ENCODE measurements around the gene EPB41.

The EPB41 gene

DNA sequence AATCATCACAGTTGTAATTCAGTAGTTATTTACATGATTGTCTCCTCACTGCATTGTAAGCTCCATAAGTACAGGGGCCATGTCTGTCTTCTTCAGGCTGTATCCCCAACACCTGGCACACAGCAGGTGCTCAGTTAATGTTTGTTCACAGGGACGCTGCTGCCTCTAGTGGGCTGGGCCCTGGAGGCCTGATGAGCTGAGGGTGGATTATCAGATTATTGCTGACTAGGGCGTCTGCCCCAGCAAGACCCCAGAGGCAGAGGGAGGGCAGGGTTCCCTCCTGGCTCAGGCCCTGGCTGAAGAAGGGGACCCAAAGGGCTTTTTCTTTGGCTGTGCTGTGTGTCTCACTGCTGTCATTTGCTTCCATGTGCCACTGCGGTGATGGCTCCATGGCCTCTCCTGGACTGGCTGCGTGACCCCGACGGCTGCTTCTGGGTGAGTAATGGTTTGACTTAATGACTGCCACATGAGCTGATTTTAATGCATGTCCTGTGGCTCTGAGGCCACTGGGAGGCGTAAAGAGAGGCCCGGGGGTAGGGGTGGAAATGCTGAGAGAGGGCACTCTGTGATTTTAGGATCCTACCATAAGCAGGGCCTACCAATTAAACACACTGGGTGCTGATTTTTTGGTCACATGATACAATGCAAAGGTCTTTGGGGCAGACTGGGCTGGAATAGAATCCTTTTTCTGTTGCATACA lies 20.8 kb upstream of the EPB41 start:
- H3K27me3 ChIP-seq (ENCODE audit: insufficient read depth, low read length, poor library complexity) = no peaks in the 10 kb centered on the region
- H2BK5ac ChIP-seq (ENCODE audit: low read length) = no peak overlapping the region
- no peaks in the 10 kb centered on the region for H3K79me2 ChIP-seq (ENCODE audit: control insufficient read depth, insufficient read depth, low read length)
- DNase-seq = peak; percentile 83
- H2BK120ac ChIP-seq (ENCODE audit: low read depth, low read length) = no peak overlapping the region
- H3K23ac ChIP-seq (ENCODE audit: low read length) = no peak overlapping the region
- no peak overlapping the region for H4K8ac ChIP-seq (ENCODE audit: low read depth, low read length)
- H3K79me1 ChIP-seq (ENCODE audit: low read length) = no peaks in the 10 kb centered on the region
- H3K27ac ChIP-seq (ENCODE audit: low read depth, low read length) = no peak overlapping the region
- H3K4ac ChIP-seq (ENCODE audit: low read depth, low read length) = no peak overlapping the region
- no peak overlapping the region for H4K5ac ChIP-seq (ENCODE audit: low read length)
- H2BK15ac ChIP-seq (replicated peaks; ENCODE audit: low read depth) = no peak overlapping the region
- no peak overlapping the region for H3K9ac ChIP-seq (ENCODE audit: low read length)
- no peak overlapping the region for H3K56ac ChIP-seq (ENCODE audit: low read length)
- WGBS (ENCODE audit: extremely low coverage, insufficient coverage, low lambda C conversion rate) = no CpG with 5 or more reads among the region's 8 CpGs
- no peak overlapping the region for H3K18ac ChIP-seq (ENCODE audit: low read length)
- no peaks in the 10 kb centered on the region for H3K4me1 ChIP-seq (ENCODE audit: control insufficient read depth, low read depth, low read length)
- H2AK5ac ChIP-seq (ENCODE audit: low read length) = no peak overlapping the region
- H3K36me3 ChIP-seq (ENCODE audit: control insufficient read depth, insufficient read depth, low read length) = no peaks in the 10 kb centered on the region
- no peak overlapping the region for H3K4me2 ChIP-seq (ENCODE audit: low read length)
- no peak overlapping the region for H3K4me3 ChIP-seq (ENCODE audit: low read length)

DNA sequence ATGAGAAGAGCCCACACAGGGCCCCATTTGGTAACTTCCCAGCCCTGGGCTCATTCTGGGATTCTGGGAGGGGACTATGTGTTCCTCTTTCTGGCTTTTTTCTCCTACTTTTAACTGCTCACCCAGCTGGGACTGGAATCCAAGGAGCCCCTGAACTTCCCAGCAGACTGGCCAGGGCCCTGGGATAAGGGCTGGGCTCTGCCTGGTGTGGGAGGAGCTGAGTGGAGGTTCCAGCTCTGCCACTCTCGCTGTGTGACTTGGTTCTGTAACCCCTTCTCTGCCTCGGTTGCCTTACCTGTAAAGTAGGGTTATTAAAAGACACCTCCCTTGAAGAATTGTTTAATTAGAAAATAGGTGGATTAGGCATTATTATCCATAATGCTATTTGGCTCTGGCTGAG lies 19.6 kb upstream of the EPB41 start:
- H3K56ac ChIP-seq (ENCODE audit: low read length) = no peak overlapping the region
- DNase-seq = no peak
- H3K36me3 ChIP-seq (ENCODE audit: control insufficient read depth, insufficient read depth, low read length) = no peaks in the 10 kb centered on the region
- no peak overlapping the region for H3K4ac ChIP-seq (ENCODE audit: low read depth, low read length)
- no peak overlapping the region for H4K5ac ChIP-seq (ENCODE audit: low read length)
- H2BK5ac ChIP-seq (ENCODE audit: low read length) = no peak overlapping the region
- H3K4me3 ChIP-seq (ENCODE audit: low read length) = no peak overlapping the region
- no peak overlapping the region for H3K23ac ChIP-seq (ENCODE audit: low read length)
- no CpG with 5 or more reads among the region's 2 CpGs for WGBS (ENCODE audit: extremely low coverage, insufficient coverage, low lambda C conversion rate)
- no peak overlapping the region for H3K27ac ChIP-seq (ENCODE audit: low read depth, low read length)
- H3K4me1 ChIP-seq (ENCODE audit: control insufficient read depth, low read depth, low read length) = no peaks in the 10 kb centered on the region
- no peak overlapping the region for H3K4me2 ChIP-seq (ENCODE audit: low read length)
- H4K8ac ChIP-seq (ENCODE audit: low read depth, low read length) = no peak overlapping the region
- H2BK120ac ChIP-seq (ENCODE audit: low read depth, low read length) = no peak overlapping the region
- H3K18ac ChIP-seq (ENCODE audit: low read length) = no peak overlapping the region
- no peaks in the 10 kb centered on the region for H3K27me3 ChIP-seq (ENCODE audit: insufficient read depth, low read length, poor library complexity)
- H2AK5ac ChIP-seq (ENCODE audit: low read length) = no peak overlapping the region
- H3K79me2 ChIP-seq (ENCODE audit: control insufficient read depth, insufficient read depth, low read length) = no peaks in the 10 kb centered on the region
- H3K9ac ChIP-seq (ENCODE audit: low read length) = no peak overlapping the region
- no peak overlapping the region for H2BK15ac ChIP-seq (replicated peaks; ENCODE audit: low read depth)
- no peaks in the 10 kb centered on the region for H3K79me1 ChIP-seq (ENCODE audit: low read length)

DNA sequence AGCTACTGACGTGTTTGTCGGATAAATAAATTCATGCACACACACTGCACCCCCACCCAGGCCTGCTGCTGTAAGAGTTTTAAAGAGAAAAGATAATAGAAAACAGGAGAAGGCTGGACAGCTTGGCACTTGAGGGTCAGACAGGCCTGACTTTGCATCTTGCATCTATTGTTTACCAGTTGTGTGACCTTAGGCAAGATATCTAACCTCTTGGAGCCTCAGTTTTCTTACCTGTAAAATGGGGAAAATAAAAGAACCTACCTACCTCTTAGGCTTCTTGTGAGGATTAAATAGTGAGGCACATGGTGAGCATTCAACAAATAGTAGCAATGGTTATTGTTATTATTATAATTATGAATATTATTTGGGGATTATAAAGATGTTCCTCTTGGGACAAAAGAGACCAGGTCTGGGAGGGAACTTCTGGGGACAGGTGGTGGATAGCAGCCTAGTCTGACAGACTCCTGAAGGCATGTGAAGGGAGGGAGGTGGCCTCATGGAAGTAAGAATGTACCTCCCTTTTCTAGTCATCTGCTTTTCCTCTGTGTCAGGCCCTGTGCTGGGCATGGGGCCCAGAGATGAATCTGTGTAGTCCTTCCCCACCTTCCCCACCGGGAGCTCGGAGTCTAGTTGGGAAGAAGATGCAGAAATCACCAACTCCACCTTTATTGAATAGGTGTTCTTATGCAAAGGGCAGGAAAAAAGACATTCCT lies 18.3 kb upstream of the EPB41 start:
- Histone ChIP-seq H2BK120ac (ENCODE audit: low read depth, low read length) (no peak overlapping the region), H2BK15ac (replicated peaks; ENCODE audit: low read depth) (no peak overlapping the region), H3K4me2 (ENCODE audit: low read length) (no peak overlapping the region), H4K8ac (ENCODE audit: low read depth, low read length) (no peak overlapping the region), H3K36me3 (ENCODE audit: control insufficient read depth, insufficient read depth, low read length) (no peaks in the 10 kb centered on the region), H3K4me1 (ENCODE audit: control insufficient read depth, low read depth, low read length) (no peaks in the 10 kb centered on the region), H4K5ac (ENCODE audit: low read length) (no peak overlapping the region), H2BK5ac (ENCODE audit: low read length) (no peak overlapping the region), H3K18ac (ENCODE audit: low read length) (no peak overlapping the region), H3K27me3 (ENCODE audit: insufficient read depth, low read length, poor library complexity) (no peaks in the 10 kb centered on the region), H3K79me1 (ENCODE audit: low read length) (no peaks in the 10 kb centered on the region), H3K9ac (ENCODE audit: low read length) (no peak overlapping the region), H3K4me3 (ENCODE audit: low read length) (no peak overlapping the region), H3K23ac (ENCODE audit: low read length) (no peak overlapping the region), H3K56ac (ENCODE audit: low read length) (no peak overlapping the region), H3K79me2 (ENCODE audit: control insufficient read depth, insufficient read depth, low read length) (no peaks in the 10 kb centered on the region), H2AK5ac (ENCODE audit: low read length) (no peak overlapping the region), H3K27ac (ENCODE audit: low read depth, low read length) (no peak overlapping the region), H3K4ac (ENCODE audit: low read depth, low read length) (no peak overlapping the region)
- no peak for DNase-seq
- no CpG with 5 or more reads among the region's 4 CpGs for WGBS (ENCODE audit: extremely low coverage, insufficient coverage, low lambda C conversion rate)

DNA sequence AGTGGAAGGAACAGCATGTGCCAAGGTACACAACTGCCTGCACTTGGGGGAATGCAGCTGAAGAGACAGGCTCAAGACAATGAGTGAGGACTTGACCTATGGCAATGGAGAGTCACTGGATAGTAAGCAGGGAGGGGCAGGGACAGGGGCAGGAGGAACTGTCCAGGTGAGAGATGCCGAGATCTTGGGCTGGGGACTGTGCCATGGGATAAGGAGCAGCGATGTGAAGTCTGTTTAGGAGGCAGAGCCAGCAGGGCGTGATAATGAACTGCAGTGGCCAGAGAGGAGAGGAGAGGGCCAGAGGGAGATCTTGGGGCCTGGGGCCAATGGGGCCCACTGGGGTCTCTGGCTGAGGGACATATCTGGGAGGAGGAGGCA lies 17.8 kb upstream of the EPB41 start:
- H3K36me3 ChIP-seq (ENCODE audit: control insufficient read depth, insufficient read depth, low read length) = no peaks in the 10 kb centered on the region
- no peak overlapping the region for H3K4me3 ChIP-seq (ENCODE audit: low read length)
- no peak overlapping the region for H2BK120ac ChIP-seq (ENCODE audit: low read depth, low read length)
- H3K27me3 ChIP-seq (ENCODE audit: insufficient read depth, low read length, poor library complexity) = no peaks in the 10 kb centered on the region
- no peak overlapping the region for H3K18ac ChIP-seq (ENCODE audit: low read length)
- no peaks in the 10 kb centered on the region for H3K4me1 ChIP-seq (ENCODE audit: control insufficient read depth, low read depth, low read length)
- H3K9ac ChIP-seq (ENCODE audit: low read length) = no peak overlapping the region
- no peaks in the 10 kb centered on the region for H3K79me2 ChIP-seq (ENCODE audit: control insufficient read depth, insufficient read depth, low read length)
- no peak overlapping the region for H2BK15ac ChIP-seq (replicated peaks; ENCODE audit: low read depth)
- H4K5ac ChIP-seq (ENCODE audit: low read length) = no peak overlapping the region
- H3K79me1 ChIP-seq (ENCODE audit: low read length) = no peaks in the 10 kb centered on the region
- H3K56ac ChIP-seq (ENCODE audit: low read length) = no peak overlapping the region
- DNase-seq = no peak
- no peak overlapping the region for H4K8ac ChIP-seq (ENCODE audit: low read depth, low read length)
- H3K4ac ChIP-seq (ENCODE audit: low read depth, low read length) = no peak overlapping the region
- no peak overlapping the region for H3K27ac ChIP-seq (ENCODE audit: low read depth, low read length)
- H3K4me2 ChIP-seq (ENCODE audit: low read length) = no peak overlapping the region
- H3K23ac ChIP-seq (ENCODE audit: low read length) = no peak overlapping the region
- H2AK5ac ChIP-seq (ENCODE audit: low read length) = no peak overlapping the region
- WGBS (ENCODE audit: extremely low coverage, insufficient coverage, low lambda C conversion rate) = no CpG with 5 or more reads among the region's 3 CpGs
- H2BK5ac ChIP-seq (ENCODE audit: low read length) = no peak overlapping the region

DNA sequence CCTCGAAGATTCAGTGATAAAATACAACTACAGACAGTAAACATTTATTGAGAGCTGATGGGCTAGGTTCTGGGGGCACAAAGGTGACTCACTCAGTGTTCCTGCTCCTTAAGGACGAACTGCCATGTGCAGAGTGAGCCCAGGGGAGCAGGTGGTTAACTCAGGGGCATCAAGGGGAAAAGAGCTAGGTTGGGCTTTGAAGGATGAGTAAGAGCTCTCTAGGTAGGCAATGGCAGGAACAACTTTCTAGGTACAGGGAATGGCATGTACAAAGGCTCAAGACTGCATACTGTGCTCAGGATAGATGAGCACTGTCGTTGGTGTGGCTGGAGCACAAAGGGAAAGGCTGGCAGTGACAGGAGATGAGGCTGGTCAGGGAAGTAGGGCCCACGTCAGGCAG lies 16.6 kb upstream of the EPB41 start:
- Histone ChIP-seq H2BK5ac (ENCODE audit: low read length) (no peak overlapping the region), H2AK5ac (ENCODE audit: low read length) (no peak overlapping the region), H2BK15ac (replicated peaks; ENCODE audit: low read depth) (no peak overlapping the region), H3K4me1 (ENCODE audit: control insufficient read depth, low read depth, low read length) (no peaks in the 10 kb centered on the region), H3K18ac (ENCODE audit: low read length) (no peak overlapping the region), H3K79me1 (ENCODE audit: low read length) (no peaks in the 10 kb centered on the region), H3K36me3 (ENCODE audit: control insufficient read depth, insufficient read depth, low read length) (no peaks in the 10 kb centered on the region), H3K27me3 (ENCODE audit: insufficient read depth, low read length, poor library complexity) (no peaks in the 10 kb centered on the region), H3K27ac (ENCODE audit: low read depth, low read length) (no peak overlapping the region), H3K9ac (ENCODE audit: low read length) (no peak overlapping the region), H4K8ac (ENCODE audit: low read depth, low read length) (no peak overlapping the region), H3K4me3 (ENCODE audit: low read length) (no peak overlapping the region), H3K4ac (ENCODE audit: low read depth, low read length) (no peak overlapping the region), H4K5ac (ENCODE audit: low read length) (no peak overlapping the region), H3K23ac (ENCODE audit: low read length) (no peak overlapping the region), H3K56ac (ENCODE audit: low read length) (no peak overlapping the region), H2BK120ac (ENCODE audit: low read depth, low read length) (no peak overlapping the region), H3K4me2 (ENCODE audit: low read length) (no peak overlapping the region), H3K79me2 (ENCODE audit: control insufficient read depth, insufficient read depth, low read length) (no peaks in the 10 kb centered on the region)
- no peak for DNase-seq
- no CpG with 5 or more reads among the region's 4 CpGs for WGBS (ENCODE audit: extremely low coverage, insufficient coverage, low lambda C conversion rate)
